CD8-positive, alpha-beta memory T cell (primary cell): ENCODE measurements around the gene TM4SF1. TPM values are rescaled to one million over a fixed set of nuclear protein-coding genes. Genes with fewer than 3 reads are reported as not detected.

Experiments
- CTCF ChIA-PET: fragments of 350-600 bp; sonication (Branson Sonifier 250); formaldehyde crosslinking; loops from one replicate; lab custom pipeline; 2021; ENCODE audit warnings: antibody characterized with exemption; lab: Charles Lee
- POLR2A ChIA-PET: fragments of 350-600 bp; sonication (Branson Sonifier 250); formaldehyde crosslinking; loops from one replicate; lab custom pipeline; 2021; ENCODE audit warnings: antibody characterized with exemption; lab: Charles Lee
- DNase-seq, 5 donors: peaks; one replicate each; pipeline versions ENCODE4 v3.0.0 to v3.0.0-alpha.2; 2020 to 2022; ENCODE audit warnings: mixed read lengths in 1 of 5
- H3K27ac ChIP-seq: one replicate; pipeline ENCODE4 v1.7.0; 2013; ENCODE audit warnings: low read depth, mild to moderate bottlenecking, low read length, moderate library complexity
- H3K27me3 ChIP-seq: 2 replicates; pipeline ENCODE4 v1.7.0; 2013; ENCODE audit warnings: low read length, mild to moderate bottlenecking; ENCODE audit not compliant: insufficient read depth, poor library complexity, severe bottlenecking
- H3K36me3 ChIP-seq: 2 replicates; pipeline ENCODE4 v1.7.0; 2013; ENCODE audit warnings: mild to moderate bottlenecking, low read length, moderate library complexity; ENCODE audit not compliant: insufficient read depth
- H3K4me1 ChIP-seq: 2 replicates; pipeline ENCODE4 v1.7.0; 2013; ENCODE audit warnings: mild to moderate bottlenecking, low read length, moderate library complexity; ENCODE audit not compliant: insufficient read depth
- H3K4me3 ChIP-seq: 2 replicates; pipeline ENCODE4 v1.7.0; 2013; ENCODE audit warnings: mild to moderate bottlenecking, low read length
- H3K9me3 ChIP-seq: 2 replicates; pipeline ENCODE4 v1.7.0; 2013; ENCODE audit warnings: mild to moderate bottlenecking, low read length
- H3K27ac Mint-ChIP-seq, 8 donors: one replicate each; pipeline ENCODE4 v1.8.0; 2020 to 2021; ENCODE audit warnings: mixed read lengths in 8 of 8, mild to moderate bottlenecking in 6 of 8, inconsistent platforms in 3 of 8, moderate library complexity in 3 of 8
- H3K27me3 Mint-ChIP-seq, 2 donors: one replicate each; pipeline ENCODE4 v1.8.0; 2020 to 2021; ENCODE audit warnings: mixed read lengths in 2 of 2, mild to moderate bottlenecking in 1 of 2, moderate library complexity in 1 of 2
- H3K36me3 Mint-ChIP-seq, 3 donors: one replicate each; pipeline ENCODE4 v1.8.0; 2020 to 2021; ENCODE audit warnings: mixed read lengths in 3 of 3, inconsistent platforms in 1 of 3, mild to moderate bottlenecking in 1 of 3
- H3K4me1 Mint-ChIP-seq, 3 donors: one replicate each; pipeline ENCODE4 v1.8.0; 2020 to 2021; ENCODE audit warnings: mixed read lengths in 3 of 3, inconsistent platforms in 1 of 3, mild to moderate bottlenecking in 1 of 3
- H3K4me3 Mint-ChIP-seq, 7 donors: one replicate each; pipeline ENCODE4 v1.8.0; 2020 to 2021; ENCODE audit warnings: mixed read lengths in 7 of 7, mild to moderate bottlenecking in 6 of 7, moderate library complexity in 4 of 7, inconsistent platforms in 2 of 7
- H3K9me3 Mint-ChIP-seq, 5 donors: one replicate each; pipeline ENCODE4 v1.8.0; 2020 to 2022; ENCODE audit warnings: mixed read lengths in 5 of 5, mild to moderate bottlenecking in 3 of 5, moderate library complexity in 2 of 5, inconsistent platforms in 1 of 5
- polyA plus RNA-seq: library from polyadenylated mRNA; unstranded; fragments of 300-500 nt; fragmentation: Illumina TruSeq; gene quantifications from one replicate; pipeline ENCODE4 v1.2.3, GENCODE V29; 2021
- total RNA-seq, 2 experiments: library from RNA; stranded (reverse); gene quantifications; one replicate each; pipeline ENCODE4 v1.2.3, GENCODE V29; 2021

Gene TM4SF1
- total and polyA plus RNA-seq, 3 experiments from 2014 or later, result 0.18 to 0.27 TPM; not detected in 1

DNA sequence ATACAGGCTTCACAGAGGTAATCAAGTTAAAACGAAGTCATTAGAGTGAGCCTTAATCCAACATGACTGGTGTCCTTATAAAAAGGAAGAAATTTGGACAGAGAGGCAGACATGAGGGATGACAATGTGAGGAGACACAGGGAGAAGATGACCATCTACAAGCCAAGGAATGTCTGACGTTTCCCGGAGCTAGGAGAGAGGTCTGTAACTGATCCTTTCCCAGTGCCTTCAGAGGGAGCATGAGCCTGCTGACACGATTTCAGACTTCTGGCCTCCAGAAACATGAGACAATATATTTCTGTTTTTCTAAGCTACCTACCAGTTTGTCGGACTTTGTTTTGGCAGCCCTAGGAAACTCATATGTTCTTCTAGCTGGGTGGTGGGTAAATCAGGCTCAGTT lies 15.1 kb downstream of the TM4SF1 start:
- Histone ChIP-seq H3K9me3 (no peaks in the 10 kb centered on the region), H3K27me3 (no peaks in the 10 kb centered on the region), H3K36me3 (no peaks in the 10 kb centered on the region), H3K4me1 (no peaks in the 10 kb centered on the region), H3K27ac (no peak overlapping the region), H3K4me3 (no peak overlapping the region)
- H3K9me3 Mint-ChIP-seq, result no peaks in the 10 kb centered on the region
- ChIA-PET CTCF (no interaction called here), POLR2A (no interaction called here)
- H3K36me3 Mint-ChIP-seq, result no peaks in the 10 kb centered on the region
- no peak overlapping the region for H3K27ac Mint-ChIP-seq
- no peaks in the 10 kb centered on the region for H3K4me1 Mint-ChIP-seq
- H3K27me3 Mint-ChIP-seq, result peaks cover 4 to 41% of the 10 kb centered on the region in 2 donors
- DNase-seq, result no peak
- H3K4me3 Mint-ChIP-seq, result no peak overlapping the region

GRCh38 chr3:149356630-149357029 lies 20.8 kb downstream of the TM4SF1 start:
- H3K4me3 ChIP-seq, result no peak overlapping the region
- no peaks in the 10 kb centered on the region for H3K4me1 Mint-ChIP-seq
- H3K27me3 Mint-ChIP-seq, result peaks cover 1 to 28% of the 10 kb centered on the region in 2 donors
- no peak overlapping the region for H3K27ac Mint-ChIP-seq
- no peaks in the 10 kb centered on the region for H3K27me3 ChIP-seq
- H3K9me3 ChIP-seq, result no peaks in the 10 kb centered on the region
- H3K4me1 ChIP-seq, result no peaks in the 10 kb centered on the region
- DNase-seq, result no peak
- no peaks in the 10 kb centered on the region for H3K36me3 Mint-ChIP-seq
- H3K4me3 Mint-ChIP-seq, result no peak overlapping the region
- CTCF ChIA-PET, result no interaction called here
- no peaks in the 10 kb centered on the region for H3K9me3 Mint-ChIP-seq
- no peak overlapping the region for H3K27ac ChIP-seq
- no peaks in the 10 kb centered on the region for H3K36me3 ChIP-seq
- POLR2A ChIA-PET, result no interaction called here

DNA sequence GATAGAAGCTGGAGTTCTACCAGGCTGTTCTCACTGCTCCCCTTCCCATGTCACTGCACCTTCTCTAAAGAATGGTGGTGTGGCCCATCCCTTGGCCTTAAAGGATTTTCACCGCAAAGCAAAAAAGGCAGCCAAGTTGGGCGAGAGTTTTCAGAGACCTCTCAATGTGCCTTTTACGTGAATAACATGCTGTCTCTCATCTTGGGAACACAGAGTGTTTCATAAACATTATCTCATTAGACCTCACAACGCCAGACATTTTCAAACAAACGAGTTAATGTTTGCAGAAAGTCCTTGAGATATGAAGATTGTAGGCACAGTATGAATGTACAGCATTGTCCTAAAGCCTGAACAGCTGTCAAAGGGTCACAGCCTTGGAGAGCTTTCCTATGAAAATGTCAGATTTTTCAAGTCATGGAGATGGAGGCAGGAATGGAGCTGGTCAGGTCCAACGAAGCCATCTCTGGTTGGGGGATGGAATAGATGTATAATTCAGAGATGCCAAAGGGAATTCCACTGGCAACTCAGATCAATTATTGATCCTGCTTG lies 21.3 kb downstream of the TM4SF1 start:
- Mint-ChIP-seq H3K36me3 (no peaks in the 10 kb centered on the region), H3K4me1 (no peaks in the 10 kb centered on the region), H3K27ac (no peak overlapping the region), H3K4me3 (no peak overlapping the region), H3K27me3 (peaks cover 1 to 23% of the 10 kb centered on the region in 2 donors), H3K9me3 (no peaks in the 10 kb centered on the region)
- Histone ChIP-seq H3K9me3 (no peaks in the 10 kb centered on the region), H3K36me3 (no peaks in the 10 kb centered on the region), H3K27me3 (no peaks in the 10 kb centered on the region), H3K27ac (no peak overlapping the region), H3K4me1 (no peaks in the 10 kb centered on the region), H3K4me3 (no peak overlapping the region)
- DNase-seq, result no peak
- CTCF ChIA-PET, result interaction anchor here (0.6 kb wide), 1 partner anchor 12 kb away, joined by 3 read pairs; no protein-coding TSS in a partner anchor
- POLR2A ChIA-PET, result no interaction called here

GRCh38 chr3:149353581-149354184 lies 23.8 kb downstream of the TM4SF1 start:
- DNase-seq, result no peak
- H3K27me3 ChIP-seq, result no peaks in the 10 kb centered on the region
- no peak overlapping the region for H3K4me3 ChIP-seq
- Mint-ChIP-seq H3K4me1 (no peaks in the 10 kb centered on the region), H3K36me3 (no peaks in the 10 kb centered on the region), H3K9me3 (no peaks in the 10 kb centered on the region), H3K4me3 (no peak overlapping the region), H3K27ac (no peak overlapping the region), H3K27me3 (peaks cover 3 to 22% of the 10 kb centered on the region in 2 donors)
- H3K27ac ChIP-seq, result no peak overlapping the region
- ChIA-PET POLR2A (no interaction called here), CTCF (no interaction called here)
- no peaks in the 10 kb centered on the region for H3K36me3 ChIP-seq
- H3K4me1 ChIP-seq, result no peaks in the 10 kb centered on the region
- H3K9me3 ChIP-seq, result no peaks in the 10 kb centered on the region

DNA sequence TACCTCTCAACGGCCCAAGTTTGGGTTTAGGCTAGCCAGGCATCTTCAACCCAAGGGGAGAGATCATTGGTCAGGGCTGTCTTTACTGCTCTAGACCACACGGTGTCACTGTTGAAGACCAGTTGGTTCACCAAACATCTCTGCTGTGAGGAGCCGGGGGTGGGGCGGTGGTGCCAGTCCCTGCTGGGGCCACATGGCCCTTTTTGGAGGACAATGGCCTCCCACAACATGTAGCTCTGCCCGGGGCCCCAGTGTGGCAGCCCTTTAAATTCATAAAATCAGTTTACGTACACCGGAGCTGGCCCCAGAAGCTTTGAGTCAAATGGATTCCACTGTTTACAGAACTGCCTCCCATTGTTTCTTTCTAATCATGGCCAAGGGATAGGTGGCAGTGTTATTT lies 24.9 kb downstream of the TM4SF1 start:
- ChIA-PET POLR2A (no interaction called here), CTCF (interaction anchor here (1.1 kb wide), 1 partner anchor 10 kb away, joined by 4 read pairs; no protein-coding TSS in a partner anchor)
- Histone ChIP-seq H3K27me3 (no peaks in the 10 kb centered on the region), H3K4me1 (no peaks in the 10 kb centered on the region), H3K4me3 (no peak overlapping the region), H3K27ac (no peak overlapping the region), H3K36me3 (no peaks in the 10 kb centered on the region), H3K9me3 (no peaks in the 10 kb centered on the region)
- no peak overlapping the region for H3K27ac Mint-ChIP-seq
- no peaks in the 10 kb centered on the region for H3K9me3 Mint-ChIP-seq
- DNase-seq, result no peak
- no peaks in the 10 kb centered on the region for H3K4me1 Mint-ChIP-seq
- no peak overlapping the region for H3K4me3 Mint-ChIP-seq
- no peaks in the 10 kb centered on the region for H3K36me3 Mint-ChIP-seq
- peaks cover 9 to 17% of the 10 kb centered on the region in 2 donors for H3K27me3 Mint-ChIP-seq

DNA sequence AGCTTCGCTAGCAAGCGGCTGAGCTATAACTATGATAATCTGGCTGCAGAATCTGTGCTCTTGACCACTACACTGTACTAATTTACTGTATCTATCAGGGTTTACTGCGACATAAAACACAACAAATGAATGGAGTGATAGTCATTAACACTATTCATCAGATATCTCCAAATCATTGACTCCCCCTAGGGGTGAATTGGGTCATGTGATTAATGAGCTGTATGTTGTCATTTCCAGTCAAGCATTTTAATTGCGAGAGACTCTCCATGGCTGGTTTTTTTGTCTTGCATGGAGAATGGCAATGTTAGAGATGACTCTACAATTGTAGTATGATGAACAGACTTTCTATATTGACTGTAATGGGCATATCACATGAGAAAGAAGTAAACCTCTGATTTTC lies 33.5 kb downstream of the TM4SF1 start:
- CTCF ChIA-PET, result interaction anchor here (0.9 to 1.7 kb wide), 4 partner anchors 12 to 388 kb away, joined by 3 to 5 read pairs (median 3); no protein-coding TSS in a partner anchor
- H3K27ac ChIP-seq, result no peak overlapping the region
- H3K4me1 ChIP-seq, result no peaks in the 10 kb centered on the region
- POLR2A ChIA-PET, result no interaction called here
- no peaks in the 10 kb centered on the region for H3K36me3 ChIP-seq
- DNase-seq, result no peak
- H3K27ac Mint-ChIP-seq, result no peak overlapping the region
- no peaks in the 10 kb centered on the region for H3K9me3 Mint-ChIP-seq
- H3K4me3 ChIP-seq, result no peak overlapping the region
- H3K36me3 Mint-ChIP-seq, result no peaks in the 10 kb centered on the region
- H3K9me3 ChIP-seq, result no peaks in the 10 kb centered on the region
- no peaks in the 10 kb centered on the region for H3K4me1 Mint-ChIP-seq
- H3K27me3 ChIP-seq, result no peaks in the 10 kb centered on the region
- peaks cover 13 to 43% of the 10 kb centered on the region in 2 donors for H3K27me3 Mint-ChIP-seq
- H3K4me3 Mint-ChIP-seq, result no peak overlapping the region

- no peak overlapping the region for H3K27ac ChIP-seq
- no peak overlapping the region for H3K4me3 ChIP-seq
- no peaks in the 10 kb centered on the region for H3K36me3 ChIP-seq
- no peaks in the 10 kb centered on the region for H3K27me3 ChIP-seq
- no peaks in the 10 kb centered on the region for H3K4me1 ChIP-seq
- peaks cover 0 to 2% (median 0%) of the 10 kb centered on the region in 5 donors for H3K9me3 Mint-ChIP-seq
- no peaks in the 10 kb centered on the region for H3K9me3 ChIP-seq
- CTCF ChIA-PET, result interaction anchor here (1.3 kb wide), 1 partner anchor 10 kb away, joined by 4 read pairs; no protein-coding TSS in a partner anchor
- no peak overlapping the region for H3K4me3 Mint-ChIP-seq
- no peak for DNase-seq
- H3K36me3 Mint-ChIP-seq, result no peaks in the 10 kb centered on the region
- H3K27me3 Mint-ChIP-seq, result peaks cover 8 to 37% of the 10 kb centered on the region in 2 donors
- H3K27ac Mint-ChIP-seq, result no peak overlapping the region
- POLR2A ChIA-PET, result no interaction called here
- H3K4me1 Mint-ChIP-seq, result no peaks in the 10 kb centered on the region
Measured at GRCh38 chr3:149342413-149343380, 34.8 kb downstream of the TM4SF1 start.
